Germinal center (tissue), 1 donor: ENCODE data around the gene RBM12.
"Not testable (repeated sequence)": the region's sequence is repeated elsewhere in the genome, so short reads cannot be mapped to it uniquely, and the experiment has no call there.

Experiments used
- DNase-seq: peaks from one replicate; pipeline ENCODE4 v3.0.0; 2012; ENCODE audit warnings: mixed read lengths, low spot score

The RBM12 gene

DNA sequence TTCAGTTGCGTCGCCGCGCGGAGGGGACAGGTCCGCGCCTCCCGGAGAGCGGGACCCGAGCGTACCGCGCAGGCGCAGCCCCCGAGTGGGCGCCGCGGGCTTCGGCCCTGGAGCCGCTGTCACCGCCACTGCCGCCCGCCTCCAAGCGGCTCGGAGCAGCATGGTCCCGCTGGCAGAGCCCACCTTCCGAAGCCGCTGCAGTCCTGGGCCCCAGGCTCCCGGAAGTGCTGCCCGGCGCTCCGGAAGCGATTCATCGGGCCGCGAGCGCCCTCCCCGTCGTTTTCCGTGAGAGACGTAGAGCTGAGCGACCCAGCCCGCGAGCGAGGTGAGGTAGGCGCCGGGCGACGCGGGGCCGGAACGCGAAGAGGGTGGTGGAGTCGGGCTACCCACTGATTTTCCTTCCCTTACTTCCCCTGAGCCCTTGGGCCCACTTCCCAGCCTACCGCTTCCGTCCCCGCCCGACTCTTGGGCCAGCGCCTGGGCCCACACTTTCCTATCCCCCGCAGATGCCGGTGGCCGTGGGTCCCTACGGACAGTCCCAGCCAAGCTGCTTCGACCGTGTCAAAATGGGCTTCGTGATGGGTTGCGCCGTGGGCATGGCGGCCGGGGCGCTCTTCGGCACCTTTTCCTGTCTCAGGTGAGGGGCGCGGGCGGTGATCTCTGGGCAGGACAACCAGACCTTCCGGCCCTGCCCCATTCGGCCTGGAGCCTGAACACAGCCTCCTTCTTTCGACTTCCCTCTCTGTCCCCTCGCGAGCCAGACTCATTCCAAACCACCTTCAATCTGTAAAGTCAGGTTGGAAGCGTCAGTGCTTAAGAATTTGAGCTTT, 34.6 kb upstream of the RBM12 start, which contains the start of the genes NFS1 and ROMO1:
Gene NFS1 (minus strand): TSS at position 226 of the 830 bp plus-strand sequence. CDS start 64 bp downstream, at position 162.
Gene ROMO1 (plus strand): TSS at position 279 of the 830 bp plus-strand sequence. CDS start 228 bp downstream, at position 507.
- peak; percentile 93 for DNase-seq

DNA sequence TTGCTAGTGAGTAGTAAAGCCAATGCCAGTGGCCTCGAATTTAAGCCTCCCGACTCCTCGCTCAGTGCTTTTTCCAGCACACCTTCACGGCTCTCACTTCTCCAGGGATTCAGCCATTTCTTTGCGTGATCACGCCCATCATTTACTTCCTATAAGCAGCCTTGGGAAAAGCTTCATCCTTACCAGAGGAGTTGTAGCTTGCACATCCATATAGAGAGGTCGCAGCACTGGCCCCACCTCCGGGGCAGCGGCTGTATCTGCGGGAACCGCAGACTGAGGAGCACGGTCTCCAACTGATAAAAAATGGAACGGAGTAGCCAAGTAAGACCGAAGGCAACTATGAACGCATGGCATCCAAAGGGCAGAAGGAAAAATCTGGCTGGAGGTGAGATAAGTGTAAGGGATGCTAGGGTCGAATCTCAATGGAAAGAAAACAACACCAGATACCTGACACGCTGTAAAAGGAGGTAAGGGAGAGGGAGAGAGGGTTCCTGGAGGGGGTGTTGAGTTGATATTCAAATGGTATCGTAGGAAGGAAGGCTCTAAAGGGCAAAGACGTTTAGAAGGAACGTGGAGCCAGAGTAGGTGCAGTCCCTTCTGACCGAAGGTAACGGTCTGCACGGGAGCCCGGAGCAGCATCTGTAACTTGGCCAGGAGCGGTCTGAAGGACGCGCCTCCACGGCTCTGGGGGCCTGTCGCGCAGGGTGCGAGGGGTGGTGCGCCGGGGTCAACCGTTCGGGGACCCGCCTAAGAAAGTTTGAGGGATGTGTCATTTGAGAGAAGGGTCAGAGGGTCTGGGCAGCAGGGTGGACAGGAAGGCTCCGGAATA, 33.8 kb upstream of the RBM12 start:
- DNase-seq, result peak; percentile 25

- DNase-seq, result no peak
Measured at GRCh38 chr20:35697696-35698297, 33.1 kb upstream of the RBM12 start.

DNA sequence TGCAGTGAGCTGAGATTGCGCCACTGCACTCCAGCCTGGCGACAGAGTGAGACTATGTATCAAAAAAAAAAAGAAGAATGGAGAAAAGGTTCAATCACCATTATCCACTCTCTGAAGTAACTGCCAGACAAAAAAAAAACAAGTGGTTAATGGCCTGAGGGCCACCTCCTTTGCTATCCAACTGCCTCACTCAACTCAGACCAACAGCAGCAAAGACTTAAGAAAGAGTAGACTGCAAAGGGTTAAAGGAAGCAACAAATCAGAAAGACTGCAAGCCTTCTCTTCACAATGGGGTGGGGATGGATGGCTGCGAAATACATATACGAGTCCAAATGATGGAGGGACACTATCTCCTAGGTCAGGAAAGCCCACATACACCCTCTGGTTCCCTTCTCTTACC, 31.3 kb upstream of the RBM12 start:
- no peak for DNase-seq

GRCh38 chr20:35695245-35695749, 30.6 kb upstream of the RBM12 start:
- no peak for DNase-seq

DNA sequence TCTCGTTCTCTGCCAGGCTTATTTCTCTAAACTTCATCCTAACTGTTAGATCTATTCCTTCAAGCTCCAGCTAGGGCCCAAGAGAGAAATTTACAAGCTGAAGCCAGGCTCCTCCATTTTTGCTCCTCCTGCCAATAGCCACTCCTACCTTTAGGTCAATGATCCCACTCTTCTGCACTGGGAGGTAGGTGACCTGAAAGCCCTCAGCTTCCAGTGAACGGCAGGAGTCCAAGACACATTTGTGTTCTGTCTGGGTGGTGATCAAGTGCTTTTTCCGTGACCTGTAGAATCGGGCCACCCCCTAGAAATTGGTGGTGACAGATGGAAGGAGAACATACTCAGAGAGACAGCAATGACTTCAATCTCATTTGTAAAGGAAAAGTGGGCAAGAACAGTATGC, 25.6 kb upstream of the RBM12 start:
- DNase-seq, result no peak

GRCh38 chr20:35686872-35687271, 22.2 kb upstream of the RBM12 start:
- not testable (repeated sequence) for DNase-seq

DNA sequence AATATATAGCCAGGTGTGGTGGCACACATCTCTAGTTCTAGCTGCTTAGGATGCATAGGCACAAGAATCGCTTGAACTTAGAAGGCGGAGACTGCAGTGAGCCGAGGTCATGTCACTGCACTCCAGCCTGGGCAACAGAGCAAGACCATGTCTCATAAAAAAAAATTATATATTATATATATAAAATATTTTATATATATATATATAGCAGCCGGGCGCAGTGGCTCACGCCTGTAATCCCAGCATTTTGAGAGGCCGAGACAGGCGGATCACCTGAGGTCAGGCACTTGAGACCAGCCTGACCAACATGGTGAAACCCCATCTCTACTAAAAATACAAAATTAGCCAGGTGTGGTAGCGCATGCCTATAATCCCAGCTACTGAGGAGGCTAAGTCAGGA, 20.7 kb upstream of the RBM12 start:
- not testable (repeated sequence) for DNase-seq

GRCh38 chr20:35681960-35682359, 17.3 kb upstream of the RBM12 start:
- DNase-seq, result no peak

DNA sequence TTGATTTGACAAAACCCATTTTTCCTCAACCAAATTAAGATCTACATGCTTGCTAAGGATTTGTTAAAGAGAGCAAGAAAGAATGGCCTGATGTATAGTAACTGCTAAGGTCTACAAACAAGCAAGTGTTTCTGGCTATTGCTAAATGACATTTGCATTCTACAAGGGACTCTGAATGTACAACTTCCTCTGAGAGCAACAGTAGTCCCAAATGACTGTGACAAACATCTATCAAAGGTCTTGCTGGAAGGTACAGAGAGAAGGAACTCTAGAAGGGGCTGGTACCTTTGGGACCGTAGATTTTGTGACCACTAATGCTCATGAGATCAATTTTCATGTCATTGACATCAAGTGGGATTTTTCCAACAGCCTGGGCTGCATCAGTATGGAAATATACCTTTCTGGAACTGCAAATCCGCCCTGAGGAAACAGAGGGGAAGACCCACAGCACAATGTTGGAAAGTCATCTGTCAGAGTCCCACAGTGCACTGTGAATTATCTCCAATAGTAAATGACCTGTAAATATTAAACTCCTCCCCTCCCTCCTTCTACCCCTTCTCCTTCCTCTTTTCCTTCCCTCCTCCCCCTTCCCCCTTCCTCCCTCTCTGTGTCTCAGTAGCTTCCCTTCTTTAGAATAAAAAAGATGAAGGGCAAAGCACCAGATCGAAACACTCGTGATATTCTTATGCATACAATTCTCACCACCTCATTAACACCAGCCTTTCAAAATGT, 15.9 kb upstream of the RBM12 start:
- peak; percentile 23 for DNase-seq

DNA sequence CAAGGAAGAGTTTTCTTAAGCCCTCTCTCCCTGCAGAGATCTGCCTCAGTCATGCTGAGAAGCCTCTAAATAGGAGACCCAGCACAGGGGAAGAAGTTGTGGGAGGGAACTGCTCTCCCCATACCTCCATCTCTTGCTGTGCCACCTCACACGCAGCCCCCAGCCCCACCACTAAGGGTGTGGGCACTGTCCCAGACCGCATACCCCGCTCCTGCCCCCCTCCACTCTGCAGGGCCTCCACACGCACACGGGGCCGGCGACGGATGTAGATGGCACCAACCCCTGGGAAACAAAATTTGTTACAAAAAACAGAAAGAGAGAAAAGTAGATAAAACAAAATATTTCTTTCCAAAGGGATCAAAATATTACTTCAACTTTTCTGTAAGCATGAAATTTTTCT, 10.2 kb upstream of the RBM12 start:
- no peak for DNase-seq

DNA sequence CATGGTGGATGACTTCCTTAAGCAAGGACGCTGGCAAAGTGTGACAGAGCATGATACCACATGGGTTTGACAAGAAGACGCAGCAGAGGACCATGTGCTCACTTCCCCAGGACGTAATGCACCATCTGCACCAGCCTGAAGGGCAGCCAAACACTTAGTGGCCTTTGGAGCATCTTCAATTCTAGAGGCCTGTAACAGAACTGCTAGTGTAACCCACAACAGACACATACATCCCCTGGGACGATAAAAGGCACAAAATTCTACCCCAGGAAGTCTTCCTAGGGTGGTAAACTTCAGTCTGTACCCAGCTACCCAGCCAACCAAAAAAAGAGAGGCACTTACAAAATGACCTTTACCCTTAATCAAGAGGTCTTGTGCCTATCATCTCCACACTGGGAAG, 9.2 kb upstream of the RBM12 start:
- DNase-seq, result no peak

GRCh38 chr20:35669681-35670080, 5.0 kb upstream of the RBM12 start:
- DNase-seq, result no peak

DNA sequence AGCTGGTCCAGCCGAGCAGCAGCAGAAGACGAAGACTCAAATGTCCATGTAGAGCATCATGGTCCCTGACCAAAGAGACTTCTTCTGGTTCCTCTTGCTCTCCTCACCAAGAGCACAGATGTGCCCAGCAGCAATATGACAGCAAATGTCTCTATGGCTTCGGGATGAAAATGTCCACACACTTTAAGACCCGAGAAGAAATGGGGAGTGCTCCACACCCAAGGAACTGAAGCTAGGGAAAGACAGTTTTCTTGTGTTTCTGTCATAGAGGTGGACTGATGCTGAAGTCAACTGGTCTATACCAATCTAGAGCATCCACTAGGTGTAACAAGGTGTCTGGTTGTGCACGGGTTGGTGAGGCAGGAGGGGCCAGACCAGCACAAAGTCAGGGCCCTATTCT, 4.5 kb upstream of the RBM12 start:
- no peak for DNase-seq

DNA sequence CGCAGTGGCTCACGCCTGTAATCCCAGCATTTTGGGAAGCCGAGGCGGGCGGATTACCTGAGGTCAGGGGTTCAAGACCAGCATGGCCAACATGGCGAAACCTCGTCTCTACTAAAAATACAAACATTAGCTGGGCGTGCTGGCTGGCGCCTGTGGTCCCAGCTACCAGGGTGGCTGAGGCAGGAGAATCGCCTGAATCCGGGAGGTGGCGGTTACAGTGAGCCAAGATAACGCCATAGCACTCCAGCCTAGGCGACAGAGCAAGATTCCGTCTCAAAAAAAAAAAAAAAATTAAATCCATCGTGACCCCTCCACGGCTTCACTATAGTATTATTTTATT, 1.2 kb upstream of the RBM12 start:
- DNase-seq, result no peak

GRCh38 chr20:35663516-35664465, 909 bp downstream of the RBM12 start:
- DNase-seq, result peak; percentile 75

DNA sequence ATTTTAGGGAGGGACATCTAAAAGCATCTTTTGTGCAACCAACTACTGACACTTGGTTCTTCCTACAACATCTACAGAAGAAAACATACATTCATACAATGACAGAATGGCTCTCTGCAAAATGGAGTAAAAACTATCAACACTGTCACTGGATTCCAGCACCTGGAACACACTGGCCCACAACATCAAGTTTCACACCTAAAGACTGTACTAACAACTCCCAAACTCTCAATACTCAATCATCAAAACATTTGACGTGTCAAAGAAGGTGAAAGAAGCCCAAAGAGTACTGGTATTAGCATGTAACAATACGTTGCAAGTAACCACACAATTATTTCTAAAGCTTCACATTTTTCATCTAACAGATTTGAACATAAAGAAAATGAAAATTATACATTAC, 2.1 kb downstream of the RBM12 start:
- no peak for DNase-seq

DNA sequence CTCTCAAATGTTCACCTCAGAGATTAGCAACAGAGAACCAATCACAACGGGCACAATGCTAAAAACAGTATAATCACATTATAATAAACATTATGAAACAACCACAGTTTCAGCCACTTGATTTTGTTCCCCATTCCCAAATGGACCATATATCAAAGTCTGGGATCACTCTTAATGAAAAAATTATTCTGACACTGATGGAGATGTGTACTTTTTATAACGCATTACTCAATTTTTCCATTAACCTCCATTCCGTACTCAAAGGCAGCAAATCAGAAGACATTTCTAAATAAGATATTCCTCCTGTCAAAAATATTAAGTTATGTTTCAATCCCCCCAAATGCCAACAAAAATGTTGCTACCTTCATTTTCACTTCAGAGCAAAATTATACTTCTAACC, 2.8 kb downstream of the RBM12 start:
- no peak for DNase-seq

DNA sequence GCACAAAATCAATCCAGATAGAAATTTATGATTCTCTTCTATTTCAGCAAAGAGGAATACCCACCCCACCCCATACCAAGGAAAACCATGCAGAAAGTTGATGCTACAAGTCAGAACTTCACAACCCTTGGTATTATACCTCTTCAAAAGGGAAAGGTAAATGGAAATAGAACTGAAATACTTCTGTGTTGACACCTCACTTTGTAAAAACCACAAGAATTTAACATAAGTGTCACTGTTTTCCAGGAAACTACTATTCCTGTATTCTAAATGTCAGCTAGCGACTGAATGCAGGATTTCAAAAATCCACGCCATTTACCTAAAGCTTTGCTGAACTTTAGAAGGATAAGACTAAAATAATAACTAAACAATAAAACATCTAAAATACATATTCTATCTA, 3.6 kb downstream of the RBM12 start:
- no peak for DNase-seq

- no peak for DNase-seq
Measured at GRCh38 chr20:35660122-35660937, 4.4 kb downstream of the RBM12 start.
